Omental fat pad (tissue), 4 donors: ENCODE results near the gene SLC27A3. TPM values are rescaled to one million over a fixed set of nuclear protein-coding genes. Genes with fewer than 3 reads are reported as not detected.

Experiments used
- ATAC-seq: fragments of 150-250 bp; one replicate; pipeline ENCODE4 v1.9.1; 2016; ENCODE audit warnings: mild to moderate bottlenecking, moderate library complexity; ENCODE audit not compliant: low FRiP score
- DNase-seq: peaks from one replicate; pipeline ENCODE4 v3.0.0-alpha.2; 2019; ENCODE audit warnings: low spot score
- CTCF ChIP-seq, 3 donors: fragments of 450-650 bp; IDR thresholded peaks; one replicate each; pipeline ENCODE4 v1.5.1; 2016 to 2017; ENCODE audit warnings: antibody characterized with exemption in 3 of 3, mild to moderate bottlenecking in 3 of 3, moderate library complexity in 2 of 3
- total RNA-seq, 4 donors: library from RNA; depleted of rRNA; stranded (reverse); fragments of >200 nt; gene quantifications; one replicate each; pipeline ENCODE4 v1.1.0, GENCODE V29; 2016

Gene SLC27A3
- total RNA-seq, 4 donors from 2014 or later, result 29.4 to 65.4 (median 40.5) TPM

- ATAC-seq, result no peak
- no peak for DNase-seq
- TF ChIP-seq CTCF (IDR thresholded peaks at IDR 0.05), result no peak
Observed at GRCh38 chr1:153801786-153802697, 26.8 kb downstream of the SLC27A3 start.

GRCh38 chr1:153803470-153804056, 28.4 kb downstream of the SLC27A3 start:
- DNase-seq (no peak), ATAC-seq (no peak)
- no peak for TF ChIP-seq CTCF (IDR thresholded peaks at IDR 0.05)

GRCh38 chr1:153804112-153804511, 28.9 kb downstream of the SLC27A3 start:
- no peak for TF ChIP-seq CTCF (IDR thresholded peaks at IDR 0.05)
- ATAC-seq, result no peak
- no peak for DNase-seq

- DNase-seq, result no peak
- ATAC-seq, result peak; percentile 29
- TF ChIP-seq CTCF (IDR thresholded peaks at IDR 0.05), result no peak
Observed at GRCh38 chr1:153805042-153805745, 30.0 kb downstream of the SLC27A3 start.

- DNase-seq (no peak), ATAC-seq (no peak)
- TF ChIP-seq CTCF (IDR thresholded peaks at IDR 0.05), result no peak
Observed at GRCh38 chr1:153805886-153806719, 30.9 kb downstream of the SLC27A3 start.

GRCh38 chr1:153816283-153816889, 41.2 kb downstream of the SLC27A3 start:
- no peak for TF ChIP-seq CTCF (IDR thresholded peaks at IDR 0.05)
- ATAC-seq (no peak), DNase-seq (no peak)
